GM18870 (cell line): ENCODE measurements around the gene DLGAP1.
A peak's percentile ranks its signal among the peaks of the same experiment; 100 is the strongest.
"Not testable (repeated sequence)": the region's sequence is repeated elsewhere in the genome, so short reads cannot be mapped to it uniquely, and the experiment has no call there.

Experiments used
- ATAC-seq: cut with Tn5 transposase; IDR thresholded peaks from one replicate; pipeline ENCODE4 v1.9.1; 2021; ENCODE audit warnings: moderate library complexity; ENCODE audit not compliant: unreplicated experiment

DLGAP1 gene

DNA sequence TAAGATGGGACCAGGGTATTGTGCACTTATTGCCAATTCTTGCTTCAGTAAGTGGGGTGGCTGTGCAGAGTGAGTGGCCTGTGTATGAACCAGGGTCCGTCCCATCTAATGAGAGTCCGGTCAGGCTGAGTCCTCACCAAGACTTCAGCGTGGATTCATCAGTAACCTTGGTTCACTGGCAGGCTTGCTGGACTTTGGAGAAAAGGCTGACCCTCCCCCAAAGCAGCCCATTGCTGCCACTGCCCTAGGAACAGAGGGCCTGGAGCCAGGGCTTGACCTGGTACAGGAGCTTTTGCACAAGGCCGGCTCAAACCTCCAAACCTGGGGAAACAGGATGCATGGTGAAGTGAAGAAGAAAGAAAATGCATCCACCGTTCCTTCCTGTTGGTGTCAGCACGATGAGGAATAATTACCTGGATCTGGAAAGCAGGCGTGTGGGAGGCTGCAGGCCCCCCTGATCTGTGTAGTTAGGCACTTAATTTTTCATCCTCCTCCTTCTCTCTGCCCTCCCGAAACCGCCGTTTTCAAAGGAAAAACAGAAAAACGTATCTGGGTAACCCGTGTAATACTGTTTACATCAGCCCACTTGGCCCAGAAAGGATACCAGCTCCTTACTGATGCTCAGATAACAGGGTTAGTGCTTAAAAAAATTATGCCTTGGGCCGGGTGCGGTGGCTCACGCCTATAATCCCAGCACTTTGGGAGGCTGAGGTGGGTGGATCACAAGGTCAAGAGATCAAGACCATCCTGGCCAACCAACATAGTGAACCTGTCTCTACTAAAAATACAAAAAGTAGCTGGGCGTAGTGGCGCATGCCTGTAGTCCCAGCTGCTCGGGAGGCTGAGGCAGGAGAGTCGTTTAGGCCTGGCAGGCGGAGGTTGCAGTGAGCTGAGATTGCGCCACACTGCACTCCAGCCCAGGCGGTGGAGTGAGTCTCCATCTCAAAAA is 857.4 kb downstream of the DLGAP1 start:
- no peak for ATAC-seq

DNA sequence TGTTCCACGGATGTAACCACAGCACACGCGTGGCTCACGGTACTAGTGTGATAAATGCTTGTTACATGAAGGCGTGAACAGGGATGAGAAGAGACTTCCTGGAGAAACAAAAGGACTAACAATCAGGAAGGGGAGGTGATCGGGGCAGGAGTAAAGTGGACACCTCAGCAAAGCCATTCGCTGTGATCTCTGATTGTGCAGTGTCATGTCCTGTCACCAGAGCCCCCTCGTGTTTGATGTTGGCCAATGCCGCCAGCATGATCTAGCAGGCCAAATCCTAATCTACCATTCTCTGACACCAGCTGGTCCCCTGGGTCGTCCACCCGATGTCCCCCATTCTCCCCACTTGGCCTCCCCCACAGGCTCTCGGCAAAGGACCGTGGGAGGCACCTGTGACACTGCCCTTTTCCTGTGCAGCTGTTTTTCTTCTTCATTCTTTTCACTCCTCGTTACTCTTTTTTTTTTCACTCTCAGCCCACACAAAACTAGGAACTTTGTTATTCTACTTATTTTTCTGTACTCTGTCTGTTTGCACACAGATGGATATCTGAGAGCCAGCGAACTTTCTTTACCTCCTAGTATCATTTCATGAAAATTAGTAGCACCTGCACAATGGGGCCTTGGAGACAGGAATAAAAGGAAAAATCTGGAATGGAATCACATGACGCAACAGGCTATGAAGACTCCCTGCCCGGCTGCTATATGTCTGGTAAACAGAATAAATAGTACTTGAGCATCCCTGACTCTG is 858.3 kb downstream of the DLGAP1 start:
- no peak for ATAC-seq

DNA sequence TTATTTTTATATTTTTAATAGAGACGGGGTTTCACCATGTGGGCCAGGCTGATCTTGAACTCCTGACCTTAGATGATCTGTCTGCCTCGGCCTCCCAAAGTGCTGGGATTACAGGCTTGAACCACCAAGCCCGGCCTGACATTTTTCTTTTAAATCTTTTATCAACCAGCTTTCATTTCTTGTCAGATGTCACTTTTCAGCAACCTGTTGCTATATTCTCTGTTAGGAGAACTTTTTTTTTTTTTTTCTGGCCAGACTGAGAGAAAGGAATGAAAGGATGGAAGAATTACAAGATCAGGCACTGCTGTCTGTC is 858.8 kb downstream of the DLGAP1 start:
- no peak for ATAC-seq

DNA sequence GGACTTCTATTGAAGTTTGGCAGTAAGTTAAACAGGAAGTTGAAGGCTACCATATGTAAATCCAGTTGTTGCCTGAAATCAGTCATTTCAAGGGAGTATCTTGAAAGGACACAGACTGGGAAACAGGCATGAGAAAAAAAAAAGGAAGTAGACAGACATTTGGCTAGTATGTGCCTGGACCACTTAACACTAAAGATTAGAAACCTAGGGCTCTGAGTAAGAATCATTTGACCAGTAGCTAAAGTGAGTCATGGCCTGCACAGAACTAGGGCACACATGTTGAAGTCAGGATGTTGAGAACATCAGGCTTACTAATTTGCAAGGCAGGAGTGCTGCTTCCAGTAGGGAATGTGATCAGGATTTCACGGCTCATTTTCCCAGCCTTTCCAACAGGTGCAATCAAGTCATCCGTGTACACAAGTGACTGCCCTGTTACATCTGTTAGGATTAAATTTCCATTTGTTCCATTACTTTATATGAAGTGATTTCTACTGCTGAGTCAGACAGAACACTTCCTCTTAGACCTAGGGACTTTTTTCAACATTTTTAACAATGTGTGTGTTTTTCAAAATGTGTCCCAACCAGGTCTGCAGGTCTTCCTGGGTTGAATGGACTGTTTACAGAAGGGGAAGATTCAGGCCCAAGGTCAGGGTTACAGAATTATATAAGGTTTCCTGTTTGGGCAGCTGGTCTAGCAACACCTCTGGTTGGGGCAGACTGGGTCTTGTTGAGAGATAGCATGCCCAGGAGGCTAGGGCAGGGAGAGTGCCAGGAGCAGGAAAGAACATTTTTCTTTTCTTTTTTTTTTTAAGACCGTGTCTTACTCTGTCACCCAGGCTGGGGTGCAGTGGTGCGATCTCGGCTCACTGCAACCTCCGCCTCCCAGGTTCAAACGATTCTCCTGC is 859.5 kb downstream of the DLGAP1 start:
- ATAC-seq, result peak; percentile 54

DNA sequence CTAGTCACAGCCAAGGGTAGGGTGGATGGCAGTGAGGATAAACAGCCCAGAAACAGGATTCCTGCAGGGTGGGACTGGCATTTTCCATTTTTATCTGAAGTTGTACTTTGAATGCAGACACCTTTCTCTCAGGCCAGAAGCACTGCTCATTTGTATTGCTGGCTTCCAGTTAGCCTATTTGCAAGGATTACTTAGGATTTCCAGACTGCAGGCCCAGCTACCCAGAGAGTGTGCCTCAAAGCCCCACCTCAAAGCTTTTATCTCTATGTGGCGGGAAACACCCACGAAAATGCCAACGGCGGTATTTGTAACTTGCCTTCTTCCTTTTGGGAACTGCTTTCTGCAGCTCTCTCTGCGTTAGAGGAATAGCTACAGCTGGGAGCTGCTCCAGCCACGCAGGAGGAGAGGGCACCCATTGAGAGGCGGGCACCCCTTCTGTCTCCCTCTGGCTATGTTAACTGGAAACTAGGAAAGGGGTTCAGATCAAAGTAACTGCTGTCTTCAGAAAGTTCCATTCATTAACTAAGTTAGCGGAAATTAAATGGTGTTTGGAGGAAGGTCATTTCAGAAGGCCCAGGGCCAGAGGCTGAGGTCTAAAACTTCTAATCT is 860.2 kb downstream of the DLGAP1 start:
- ATAC-seq, result no peak

DNA sequence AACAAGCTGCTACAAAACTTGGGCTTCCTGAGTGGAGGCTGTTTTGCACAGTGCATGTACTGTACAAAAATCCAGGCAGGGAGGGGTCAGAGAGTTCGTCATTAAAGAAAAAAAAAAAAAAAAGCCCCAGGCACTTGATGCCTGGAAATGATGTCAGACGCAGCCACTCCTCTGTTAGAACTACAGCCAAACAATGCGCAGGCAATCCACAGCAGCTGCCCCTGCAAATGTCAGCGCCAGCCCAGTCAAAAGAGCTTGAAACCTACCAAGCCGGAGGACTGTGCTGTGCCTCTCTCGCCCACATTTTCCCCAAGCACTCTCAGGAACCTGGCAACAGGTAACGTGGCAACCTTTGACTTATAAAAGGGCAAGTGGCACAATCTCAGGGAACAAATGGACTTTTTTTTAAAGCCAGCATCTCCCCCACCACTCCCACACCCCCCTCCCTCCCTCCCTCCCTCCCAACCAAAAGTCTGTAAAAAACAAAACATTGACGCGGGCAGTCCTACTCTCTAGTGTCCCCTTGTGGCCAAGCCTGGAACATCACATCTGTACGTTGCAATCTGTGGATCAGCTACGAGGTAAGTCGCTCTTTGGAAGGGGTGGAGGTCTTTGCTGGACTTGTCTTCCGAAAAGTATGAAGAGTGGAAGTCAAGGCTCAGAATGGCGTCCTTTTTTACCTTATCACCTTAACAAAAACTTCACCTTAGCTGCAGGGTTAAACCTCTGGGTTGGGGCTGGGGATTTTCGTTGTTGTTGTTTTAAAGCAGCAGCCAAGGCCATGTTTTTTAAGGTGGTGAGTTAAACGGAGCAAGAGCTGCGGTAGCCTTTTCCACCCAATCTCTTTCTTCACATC is 861.0 kb downstream of the DLGAP1 start:
- peak; percentile 47 for ATAC-seq

DNA sequence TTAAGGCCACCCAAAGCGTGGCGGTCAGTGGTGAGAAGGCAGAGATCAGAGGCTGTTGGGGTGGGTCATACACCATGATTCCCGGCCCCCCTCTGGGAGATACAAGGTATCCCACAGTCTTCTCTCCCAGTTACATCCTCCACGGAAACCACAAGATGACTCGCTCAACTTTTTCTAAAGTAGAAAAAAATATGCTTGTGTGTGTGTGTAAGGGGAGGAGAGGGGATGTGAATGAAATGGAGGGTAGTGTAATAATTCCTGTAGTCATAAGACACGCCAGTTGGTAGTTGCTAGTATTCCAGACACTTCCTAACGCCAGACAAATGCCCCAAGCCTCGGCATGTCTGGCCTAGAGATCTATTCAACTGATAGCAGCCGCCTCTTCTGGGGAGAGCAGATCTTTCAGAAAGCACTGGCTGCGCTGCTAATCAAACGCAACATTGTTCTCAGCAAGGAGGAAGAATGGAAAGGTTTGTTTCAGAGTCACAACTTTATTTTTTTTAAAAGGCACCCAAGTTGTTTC is 861.7 kb downstream of the DLGAP1 start:
- ATAC-seq, result peak; percentile 2

DNA sequence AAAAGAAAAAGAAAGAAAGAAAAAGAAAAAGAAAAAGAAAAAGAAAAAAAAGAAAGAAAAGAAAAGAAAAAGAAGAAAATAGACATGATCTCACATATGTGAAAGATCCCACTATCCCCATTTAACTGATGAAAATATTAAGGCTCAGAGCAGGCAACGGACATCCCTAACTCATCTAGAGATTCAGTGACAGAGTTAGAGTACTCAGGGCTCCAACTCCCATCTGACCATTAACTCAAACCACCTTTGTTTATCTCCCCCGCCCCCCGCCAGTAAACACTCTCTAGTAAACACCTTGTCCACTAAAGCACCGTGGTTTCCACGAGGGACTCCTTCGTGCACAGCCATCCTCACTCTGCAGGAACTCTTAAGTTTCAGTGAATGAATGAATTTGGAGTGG is 862.2 kb downstream of the DLGAP1 start:
- ATAC-seq, result no peak

DNA sequence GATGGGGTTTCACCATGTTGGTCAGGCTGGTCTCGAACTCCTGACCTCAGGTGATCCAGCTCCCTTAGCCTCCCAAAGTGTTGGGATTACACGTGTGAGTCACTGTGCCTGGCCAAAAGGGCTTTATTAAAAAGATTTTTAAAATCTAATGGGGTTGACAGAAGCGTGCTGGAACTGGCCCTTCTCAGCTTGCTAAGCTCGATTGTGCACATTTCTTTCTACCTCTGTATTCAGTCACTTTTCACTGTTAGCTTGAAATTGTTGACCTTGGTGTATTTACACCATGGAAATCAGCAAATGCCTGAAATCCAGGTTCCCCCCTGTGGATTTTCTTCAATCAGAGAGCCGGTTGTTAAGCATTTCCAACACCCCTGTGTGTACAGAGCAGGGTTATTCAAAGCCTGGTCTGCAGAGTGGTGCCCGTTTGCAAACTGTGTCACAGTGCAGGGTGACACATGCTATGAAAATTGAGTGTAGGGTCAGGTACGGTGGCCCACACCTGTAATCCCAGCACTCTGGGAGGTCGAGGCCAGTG is 864.9 kb downstream of the DLGAP1 start:
- no peak for ATAC-seq

DNA sequence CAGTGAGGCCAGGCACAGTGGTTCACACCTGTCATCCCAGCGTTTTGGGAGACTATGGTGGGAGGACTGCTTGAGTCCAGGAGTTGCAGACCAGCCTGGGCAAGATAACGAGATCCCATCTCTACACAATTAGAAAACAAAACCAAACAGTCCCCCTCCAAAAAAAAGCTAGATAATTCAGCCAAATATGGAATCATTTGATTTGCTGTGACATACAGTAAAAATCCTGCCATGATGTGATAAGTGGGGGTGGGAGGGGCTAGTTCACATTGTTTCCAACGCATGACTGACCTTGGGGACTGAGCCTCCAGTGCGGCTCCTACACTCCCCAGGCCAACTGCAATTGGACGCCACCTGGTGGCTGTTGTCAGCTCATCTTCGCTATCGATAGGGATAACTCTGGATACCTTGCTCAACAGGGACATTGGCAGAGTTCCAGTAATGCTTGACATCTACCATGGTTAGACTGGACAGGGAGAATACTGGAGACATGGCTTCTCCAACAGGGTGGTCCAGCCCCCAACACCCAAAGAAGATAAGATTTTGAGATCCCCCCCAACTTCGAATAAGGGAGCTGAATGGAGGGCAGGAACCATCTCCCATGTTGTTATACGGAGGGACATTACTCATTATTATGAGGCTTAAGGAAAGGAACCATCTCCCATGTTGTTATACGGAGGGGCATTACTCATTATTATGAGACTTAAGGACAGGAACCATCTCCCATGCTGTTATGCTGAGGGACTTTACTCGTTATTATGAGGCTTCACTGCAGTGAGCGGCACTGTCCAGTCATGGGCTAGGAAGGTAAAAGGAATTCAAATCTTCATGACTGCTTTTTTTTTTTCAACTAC is 869.2 kb downstream of the DLGAP1 start:
- ATAC-seq, result no peak

DNA sequence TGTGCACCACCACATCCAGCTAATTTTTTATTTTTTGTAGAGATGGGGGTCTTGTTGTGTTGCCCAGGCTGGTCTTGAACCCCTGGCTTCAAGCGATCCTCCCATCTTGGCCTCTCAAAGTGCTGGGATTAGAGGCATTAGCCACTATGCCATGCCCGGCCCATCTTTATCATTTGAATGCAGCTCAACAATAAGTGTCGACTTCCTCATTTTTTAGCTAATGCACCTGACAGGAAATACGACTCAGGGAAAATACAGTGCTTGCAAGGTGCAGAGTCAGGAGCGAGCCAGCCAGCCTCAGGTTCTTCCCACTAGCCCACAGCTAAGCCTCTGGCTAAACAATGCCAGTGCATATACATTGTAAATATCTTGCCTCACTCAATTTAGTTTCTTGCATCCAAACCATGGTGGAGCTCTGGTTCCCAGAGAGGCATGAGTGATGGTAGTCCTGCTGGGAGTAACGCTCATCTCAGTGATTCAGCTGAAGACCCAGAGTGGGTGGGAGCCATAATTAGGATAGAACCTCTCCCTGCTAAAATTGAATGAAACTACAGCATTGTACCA is 870.1 kb downstream of the DLGAP1 start:
- ATAC-seq, result no peak

DNA sequence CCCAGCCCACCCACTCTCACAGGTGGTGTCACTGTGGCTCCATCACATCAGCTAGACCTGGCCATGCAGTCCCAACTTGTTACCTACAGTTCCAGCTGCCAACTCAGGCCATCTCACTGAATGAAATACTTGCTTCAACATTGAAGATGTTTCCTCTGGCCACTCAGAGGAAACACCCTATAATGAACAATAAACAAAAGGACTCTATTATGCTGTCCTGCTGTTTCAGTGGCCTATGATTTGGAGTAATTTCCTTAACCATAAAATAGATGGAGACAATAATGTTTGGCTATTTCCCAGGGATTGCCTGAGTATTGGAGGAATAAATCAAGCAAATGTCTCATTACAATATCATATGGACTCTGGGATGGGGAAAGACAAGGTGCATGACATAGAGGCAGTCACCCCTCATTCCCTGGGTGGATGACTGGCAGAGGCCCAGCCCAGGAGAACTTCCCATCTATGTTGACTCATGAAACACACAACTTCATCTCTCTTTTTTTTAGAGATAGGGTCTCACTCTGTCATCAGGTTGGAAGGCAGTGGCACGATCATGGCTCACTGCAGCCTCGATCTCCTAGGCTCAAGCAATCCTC is 870.7 kb downstream of the DLGAP1 start:
- no peak for ATAC-seq

DNA sequence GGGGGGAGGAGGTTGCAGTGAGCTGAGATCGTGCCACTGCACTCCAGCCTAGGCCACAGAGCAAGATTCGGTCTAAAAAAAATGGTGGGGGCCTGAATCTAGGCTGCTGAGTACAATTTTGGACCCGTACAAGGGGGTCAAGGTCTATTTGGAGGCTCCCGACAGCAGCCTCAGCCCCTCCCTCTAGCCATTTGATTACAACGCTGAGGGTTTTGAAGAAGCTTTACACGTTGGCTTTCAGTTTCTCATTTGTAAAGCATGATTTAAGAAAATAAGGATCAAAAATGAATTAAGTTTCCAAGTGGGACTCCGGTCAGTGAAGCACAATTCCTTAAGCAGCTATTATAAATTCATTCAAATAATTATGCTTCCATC is 871.2 kb downstream of the DLGAP1 start:
- no peak for ATAC-seq

DNA sequence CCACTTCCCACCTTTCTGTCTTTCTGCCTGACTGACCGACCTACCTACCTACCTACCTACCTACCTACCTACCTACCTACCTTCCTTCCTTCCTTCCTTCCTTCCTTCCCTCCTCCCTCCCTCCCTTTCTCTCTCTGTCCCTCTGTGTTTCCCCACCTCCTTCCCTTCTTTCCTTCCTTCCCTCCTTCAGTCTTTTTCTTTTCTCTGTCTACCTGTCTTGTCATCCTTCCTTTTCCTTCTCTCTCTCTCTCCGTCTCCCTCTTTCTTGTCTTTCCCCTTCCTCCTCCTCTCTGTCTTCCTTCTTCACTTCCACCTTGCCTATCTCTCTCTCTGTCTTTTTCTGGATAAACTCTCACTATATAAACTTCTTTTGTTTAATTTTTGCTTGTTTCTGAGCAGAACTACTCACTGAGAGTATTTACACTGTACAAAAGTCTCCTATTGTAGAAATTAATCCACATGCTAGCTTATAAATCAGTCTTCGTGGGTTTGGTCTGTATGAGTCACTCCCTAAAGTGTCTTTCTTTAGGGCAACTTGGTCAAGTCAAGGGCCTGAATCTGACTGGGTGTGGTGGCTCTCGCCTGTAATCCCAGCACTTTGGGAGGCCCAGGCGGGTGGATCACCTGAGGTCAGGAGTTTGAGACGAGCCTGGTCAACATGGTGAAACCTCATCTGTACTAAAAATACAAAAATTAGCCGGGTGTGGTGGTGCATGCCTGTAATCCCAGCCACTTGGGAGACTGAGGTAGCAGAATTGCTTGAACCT is 871.8 kb downstream of the DLGAP1 start:
- not testable (repeated sequence) for ATAC-seq

DNA sequence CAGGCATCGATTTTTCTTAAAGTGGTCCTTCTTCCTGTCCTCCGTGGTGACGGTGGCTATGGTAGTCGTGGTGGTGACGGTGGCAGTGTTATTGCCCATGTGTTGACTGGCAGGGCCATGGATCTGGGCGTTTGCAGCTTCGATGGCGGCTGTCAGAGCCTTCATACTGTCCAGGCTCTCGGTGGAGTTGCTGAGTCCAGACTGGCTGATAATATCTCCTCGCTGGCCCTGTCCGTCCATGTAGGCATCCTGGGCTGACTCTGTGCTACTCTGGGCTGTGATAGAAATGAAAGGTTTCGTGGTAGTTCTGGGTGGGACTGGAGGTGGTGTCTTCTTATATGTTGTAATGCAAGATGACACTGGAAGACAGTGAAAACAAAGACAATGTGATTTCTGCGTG is 873.2 kb downstream of the DLGAP1 start:
- ATAC-seq, result no peak

DNA sequence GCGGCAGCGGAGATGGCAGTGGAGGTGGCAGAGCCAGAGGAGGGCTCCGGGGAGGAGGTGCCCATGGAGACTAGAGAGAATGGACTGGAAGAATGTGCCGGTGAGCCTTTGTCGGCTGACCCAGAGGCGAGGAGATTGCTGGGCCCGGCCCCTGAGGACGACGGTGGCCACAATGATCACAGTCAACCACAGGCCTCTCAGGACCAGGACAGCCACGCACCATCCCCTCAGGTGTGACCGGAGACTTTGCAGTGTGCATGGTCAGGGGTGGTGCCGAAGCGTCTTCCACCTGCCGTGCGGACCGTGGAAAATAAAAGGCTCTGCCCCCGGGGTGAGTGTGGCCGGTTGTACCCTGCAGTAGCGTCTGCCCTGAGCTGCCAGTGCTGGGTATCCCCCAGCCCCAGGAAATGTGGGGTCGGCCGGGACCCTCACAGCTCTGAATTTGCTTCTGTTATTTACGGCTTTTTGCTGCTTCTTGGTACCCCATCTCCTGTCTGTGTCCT is 874.5 kb downstream of the DLGAP1 start:
- not testable (repeated sequence) for ATAC-seq

DNA sequence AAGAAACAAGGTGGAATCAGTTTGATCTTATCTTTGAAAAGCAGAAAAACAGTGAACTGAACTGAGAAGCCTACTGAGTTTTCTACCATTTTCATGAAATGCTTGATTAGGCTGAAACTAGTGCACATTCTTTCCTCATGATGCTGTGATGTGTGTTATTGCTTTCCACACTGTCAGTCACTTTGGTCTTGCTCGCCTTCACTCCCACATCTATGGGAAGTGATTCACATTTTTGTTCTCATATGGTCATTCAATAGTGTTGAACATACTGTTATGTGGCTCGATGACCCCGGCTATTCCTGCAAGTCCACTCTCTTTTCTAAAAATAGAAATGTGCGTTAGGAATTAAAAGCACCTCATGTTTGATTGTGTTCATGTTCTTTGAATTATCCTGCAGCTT is 875.4 kb downstream of the DLGAP1 start:
- ATAC-seq, result no peak
